GM18526 (cell line): ENCODE measurements around the gene UQCRQ.

ENCODE experiments used
- POLR2A ChIP-seq: IDR thresholded peaks from 3 replicates; pipeline ENCODE4 v1.6.1; 2011; ENCODE audit not compliant: insufficient read length; ENCODE audit errors: extremely low read depth

Gene UQCRQ

GRCh38 chr5:132876020-132876759 lies 9.7 kb downstream of the UQCRQ start:
- TF ChIP-seq POLR2A = no peak

GRCh38 chr5:132877466-132877865 lies 11.0 kb downstream of the UQCRQ start:
- TF ChIP-seq POLR2A = no peak

GRCh38 chr5:132877938-132878337 lies 11.5 kb downstream of the UQCRQ start:
- TF ChIP-seq POLR2A = no peak

- no peak for TF ChIP-seq POLR2A
Measured at GRCh38 chr5:132883261-132883834, 16.9 kb downstream of the UQCRQ start.

GRCh38 chr5:132884548-132884947 lies 18.1 kb downstream of the UQCRQ start:
- no peak for TF ChIP-seq POLR2A

DNA sequence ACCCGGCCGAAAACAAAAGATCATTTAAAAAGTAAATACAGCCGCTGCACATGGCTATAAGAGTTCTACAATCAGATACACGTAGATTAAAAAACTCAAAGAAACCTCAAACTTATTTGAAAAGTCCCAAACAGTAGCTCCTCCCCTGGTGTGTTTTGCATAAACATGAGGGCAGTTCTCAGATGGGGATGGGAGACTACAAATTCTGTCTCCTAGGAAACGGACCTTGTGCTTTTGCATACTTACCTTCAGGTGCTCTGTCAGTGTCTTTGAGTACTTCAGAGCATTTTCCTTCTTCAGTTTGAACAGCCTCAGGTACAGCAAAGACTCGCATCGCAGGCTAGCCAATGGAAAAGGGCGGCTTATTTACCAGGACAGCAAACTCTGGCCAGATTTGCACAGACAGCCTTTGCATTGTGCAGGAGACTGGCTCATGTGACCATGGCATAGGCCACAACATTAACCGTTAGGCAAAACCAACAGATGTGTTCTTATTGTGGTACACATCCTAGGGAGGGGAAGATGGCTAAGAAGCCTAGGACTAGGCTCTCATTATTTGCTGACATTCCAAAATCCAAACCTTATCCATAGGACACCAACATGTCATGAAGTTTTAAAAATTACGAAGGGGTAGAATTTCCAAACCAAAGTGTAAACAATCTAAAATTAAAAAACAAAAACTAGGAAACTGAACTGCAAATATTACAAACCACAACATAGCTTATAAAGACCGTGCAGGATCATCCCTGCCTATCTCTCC lies 19.8 kb downstream of the UQCRQ start:
- no peak for TF ChIP-seq POLR2A

GRCh38 chr5:132887283-132887682 lies 20.8 kb downstream of the UQCRQ start:
- no peak for TF ChIP-seq POLR2A

DNA sequence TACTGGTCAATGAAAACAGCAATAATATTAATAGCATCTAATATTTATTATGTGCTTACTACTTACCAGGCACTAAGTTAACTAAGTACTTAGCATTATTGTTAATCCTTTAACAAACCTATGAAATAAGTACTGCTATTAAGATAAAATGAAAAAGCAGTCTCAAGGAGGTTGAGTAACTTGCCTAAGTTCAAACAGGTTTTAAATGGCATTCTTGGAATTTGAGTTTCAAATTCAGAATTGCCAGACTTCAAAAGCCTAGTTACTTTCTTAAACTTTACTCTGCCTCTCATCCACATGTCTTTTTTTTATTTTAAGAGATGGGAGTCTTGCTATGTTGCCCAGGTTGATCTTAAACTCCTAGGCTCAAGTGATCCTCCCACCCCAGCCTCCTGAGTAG lies 23.1 kb downstream of the UQCRQ start:
- TF ChIP-seq POLR2A = no peak

- no peak for TF ChIP-seq POLR2A
Measured at GRCh38 chr5:132890817-132891216, 24.4 kb downstream of the UQCRQ start.

DNA sequence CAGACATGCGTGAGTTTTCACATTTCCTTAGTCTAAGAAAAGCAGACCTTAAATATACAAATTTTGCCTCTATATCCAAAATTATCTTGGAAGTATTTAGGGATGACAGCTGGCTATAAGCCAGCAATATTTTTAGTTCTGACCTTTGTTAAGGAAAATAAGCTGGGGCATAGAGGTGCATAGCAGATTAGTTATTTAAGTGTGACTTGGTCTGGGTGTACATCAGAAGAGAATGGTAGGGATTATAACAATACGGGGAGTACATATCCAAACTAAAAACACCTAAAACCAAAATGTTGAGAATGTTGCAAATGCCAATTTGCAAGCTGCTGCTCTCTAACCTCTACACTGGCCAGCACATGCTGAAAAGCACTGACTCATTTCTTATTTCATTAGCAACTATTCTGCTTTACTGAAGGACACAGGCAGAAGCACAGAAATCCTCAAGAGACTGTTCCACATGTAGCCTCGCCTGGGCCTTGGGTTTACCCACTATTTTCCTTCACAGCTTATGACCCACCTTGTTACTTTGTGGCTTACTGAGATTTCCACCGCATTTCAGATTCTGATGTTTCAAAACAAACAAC lies 29.4 kb downstream of the UQCRQ start:
- no peak for TF ChIP-seq POLR2A

DNA sequence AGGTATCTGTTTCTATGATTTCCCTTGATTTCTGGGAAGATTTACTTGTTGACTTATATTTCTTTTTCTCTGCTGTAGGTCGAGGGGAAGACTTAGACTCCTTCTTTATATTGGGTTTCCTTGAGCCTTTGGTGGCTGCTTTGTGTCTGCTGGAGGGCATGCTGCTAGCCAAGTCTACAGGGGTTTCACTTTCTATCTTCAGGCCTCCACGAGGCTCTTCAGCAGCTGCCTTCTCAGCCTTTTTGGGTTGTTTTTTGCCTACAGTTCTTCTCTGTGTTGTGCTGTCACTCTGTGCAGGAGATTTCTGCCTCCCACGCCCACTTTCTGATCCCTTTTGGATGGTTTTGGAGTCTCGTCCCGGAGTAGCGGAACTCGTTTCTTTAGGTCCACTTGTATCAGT lies 30.2 kb downstream of the UQCRQ start:
- no peak for TF ChIP-seq POLR2A

GRCh38 chr5:132898094-132898493 lies 31.7 kb downstream of the UQCRQ start:
- TF ChIP-seq POLR2A = no peak

DNA sequence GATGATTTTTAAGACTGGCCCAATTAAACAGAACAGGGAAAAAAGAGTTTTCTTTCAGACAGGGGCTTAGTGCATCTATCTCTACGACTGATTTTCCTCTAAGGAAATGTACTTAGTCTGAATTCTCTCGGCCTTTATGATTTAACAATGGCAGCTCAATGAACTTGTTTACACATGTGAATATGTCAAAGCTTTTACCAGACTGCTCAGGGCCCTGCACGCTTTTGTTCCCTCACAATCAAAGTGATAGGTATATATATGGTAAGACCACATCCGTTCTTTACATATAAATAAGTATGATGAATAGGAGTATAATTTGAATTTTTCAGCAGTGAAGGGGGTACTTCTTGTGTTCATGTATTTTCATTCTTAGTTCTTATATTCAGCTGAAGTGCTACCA lies 34.6 kb downstream of the UQCRQ start:
- TF ChIP-seq POLR2A = no peak

- TF ChIP-seq POLR2A = no peak
Measured at GRCh38 chr5:132901730-132902129, 35.3 kb downstream of the UQCRQ start.

DNA sequence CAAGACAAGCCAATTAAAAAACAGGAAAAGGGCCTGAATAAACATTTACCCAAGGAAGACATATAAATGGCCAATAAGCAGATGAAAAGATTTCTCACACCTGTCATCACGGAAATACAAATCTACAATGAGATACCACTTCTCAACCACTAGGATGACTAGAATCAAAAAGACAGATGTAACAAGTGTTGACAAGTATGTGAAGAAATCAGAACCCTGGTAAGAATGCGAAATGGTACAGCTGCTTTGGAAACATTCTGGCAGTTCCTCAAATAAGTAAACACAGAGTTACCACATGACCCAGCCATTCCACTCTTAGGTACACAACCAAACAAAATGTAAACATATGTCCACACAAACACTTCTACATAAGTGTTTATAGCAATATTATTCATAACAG lies 39.5 kb downstream of the UQCRQ start:
- no peak for TF ChIP-seq POLR2A

GRCh38 chr5:132907161-132907560 lies 40.7 kb downstream of the UQCRQ start:
- no peak for TF ChIP-seq POLR2A
